HEK293 (cell line): ENCODE measurements around the gene LRP1B.

Experiments
- FEZF1 ChIP-seq: fragments of 450-650 bp; formaldehyde crosslinking; IDR thresholded peaks from 2 replicates; pipeline ENCODE4 v1.5.1; 2016; ENCODE audit warnings: missing biosample characterization, missing genetic modification characterization
- REPIN1 ChIP-seq: fragments of 450-650 bp; formaldehyde crosslinking; IDR thresholded peaks from 2 replicates; pipeline ENCODE4 v1.5.1; 2017; ENCODE audit warnings: missing biosample characterization, missing genetic modification characterization, low read depth
- ZFP3 ChIP-seq: fragments of 450-650 bp; formaldehyde crosslinking; IDR thresholded peaks from 2 replicates; pipeline ENCODE4 v1.5.1; 2016; ENCODE audit warnings: low read depth, missing biosample characterization, missing genetic modification characterization
- ZNF121 ChIP-seq: fragments of 450-650 bp; formaldehyde crosslinking; IDR thresholded peaks from 2 replicates; pipeline ENCODE4 v1.5.1; 2016; ENCODE audit warnings: missing biosample characterization, missing genetic modification characterization
- ZNF704 ChIP-seq: fragments of 450-650 bp; formaldehyde crosslinking; IDR thresholded peaks from 2 replicates; pipeline ENCODE4 v1.5.1; 2016; ENCODE audit warnings: missing biosample characterization, missing genetic modification characterization
- TF ChIP-seq, protein P1 (sequence below): fragments of 450-650 bp; formaldehyde crosslinking; IDR thresholded peaks from 2 replicates; pipeline ENCODE4 v1.5.1; 2016; ENCODE audit warnings: missing biosample characterization, missing genetic modification characterization
- TF ChIP-seq, protein P2 (sequence below): fragments of 450-650 bp; formaldehyde crosslinking; IDR thresholded peaks from 2 replicates; pipeline ENCODE4 v1.5.1; 2016; ENCODE audit warnings: missing biosample characterization, missing genetic modification characterization
- TF ChIP-seq, protein P3 (sequence below): fragments of 450-650 bp; formaldehyde crosslinking; IDR thresholded peaks from 2 replicates; pipeline ENCODE4 v1.5.1; 2016; ENCODE audit warnings: missing biosample characterization, missing genetic modification characterization
- TF ChIP-seq, protein P4 (sequence below): fragments of 450-650 bp; formaldehyde crosslinking; IDR thresholded peaks from 2 replicates; pipeline ENCODE4 v1.5.1; 2017; ENCODE audit warnings: missing biosample characterization, missing genetic modification characterization
- TF ChIP-seq, protein P5 (sequence below): fragments of 450-650 bp; formaldehyde crosslinking; optimal IDR thresholded peaks from 2 replicates; pipeline ENCODE3; 2016; ENCODE audit warnings: missing biosample characterization, mild to moderate bottlenecking, missing genetic modification characterization
- TF ChIP-seq, protein P6 (sequence below): fragments of 450-650 bp; formaldehyde crosslinking; IDR thresholded peaks from 2 replicates; pipeline ENCODE4 v1.5.1; 2017; ENCODE audit warnings: missing biosample characterization, missing genetic modification characterization

GRCh38 chr2:140601801-140602200 lies 1529.0 kb downstream of the LRP1B start:
- TF ChIP-seq, protein P1, sequence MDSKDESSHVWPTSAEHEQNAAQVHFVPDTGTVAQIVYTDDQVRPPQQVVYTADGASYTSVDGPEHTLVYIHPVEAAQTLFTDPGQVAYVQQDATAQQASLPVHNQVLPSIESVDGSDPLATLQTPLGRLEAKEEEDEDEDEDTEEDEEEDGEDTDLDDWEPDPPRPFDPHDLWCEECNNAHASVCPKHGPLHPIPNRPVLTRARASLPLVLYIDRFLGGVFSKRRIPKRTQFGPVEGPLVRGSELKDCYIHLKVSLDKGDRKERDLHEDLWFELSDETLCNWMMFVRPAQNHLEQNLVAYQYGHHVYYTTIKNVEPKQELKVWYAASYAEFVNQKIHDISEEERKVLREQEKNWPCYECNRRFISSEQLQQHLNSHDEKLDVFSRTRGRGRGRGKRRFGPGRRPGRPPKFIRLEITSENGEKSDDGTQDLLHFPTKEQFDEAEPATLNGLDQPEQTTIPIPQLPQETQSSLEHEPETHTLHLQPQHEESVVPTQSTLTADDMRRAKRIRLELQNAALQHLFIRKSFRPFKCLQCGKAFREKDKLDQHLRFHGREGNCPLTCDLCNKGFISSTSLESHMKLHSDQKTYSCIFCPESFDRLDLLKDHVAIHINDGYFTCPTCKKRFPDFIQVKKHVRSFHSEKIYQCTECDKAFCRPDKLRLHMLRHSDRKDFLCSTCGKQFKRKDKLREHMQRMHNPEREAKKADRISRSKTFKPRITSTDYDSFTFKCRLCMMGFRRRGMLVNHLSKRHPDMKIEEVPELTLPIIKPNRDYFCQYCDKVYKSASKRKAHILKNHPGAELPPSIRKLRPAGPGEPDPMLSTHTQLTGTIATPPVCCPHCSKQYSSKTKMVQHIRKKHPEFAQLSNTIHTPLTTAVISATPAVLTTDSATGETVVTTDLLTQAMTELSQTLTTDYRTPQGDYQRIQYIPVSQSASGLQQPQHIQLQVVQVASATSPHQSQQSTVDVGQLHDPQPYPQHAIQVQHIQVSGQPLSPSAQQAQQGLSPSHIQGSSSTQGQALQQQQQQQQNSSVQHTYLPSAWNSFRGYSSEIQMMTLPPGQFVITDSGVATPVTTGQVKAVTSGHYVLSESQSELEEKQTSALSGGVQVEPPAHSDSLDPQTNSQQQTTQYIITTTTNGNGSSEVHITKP (tag by site-specific recombination), result no peak
- TF ChIP-seq, protein P2, sequence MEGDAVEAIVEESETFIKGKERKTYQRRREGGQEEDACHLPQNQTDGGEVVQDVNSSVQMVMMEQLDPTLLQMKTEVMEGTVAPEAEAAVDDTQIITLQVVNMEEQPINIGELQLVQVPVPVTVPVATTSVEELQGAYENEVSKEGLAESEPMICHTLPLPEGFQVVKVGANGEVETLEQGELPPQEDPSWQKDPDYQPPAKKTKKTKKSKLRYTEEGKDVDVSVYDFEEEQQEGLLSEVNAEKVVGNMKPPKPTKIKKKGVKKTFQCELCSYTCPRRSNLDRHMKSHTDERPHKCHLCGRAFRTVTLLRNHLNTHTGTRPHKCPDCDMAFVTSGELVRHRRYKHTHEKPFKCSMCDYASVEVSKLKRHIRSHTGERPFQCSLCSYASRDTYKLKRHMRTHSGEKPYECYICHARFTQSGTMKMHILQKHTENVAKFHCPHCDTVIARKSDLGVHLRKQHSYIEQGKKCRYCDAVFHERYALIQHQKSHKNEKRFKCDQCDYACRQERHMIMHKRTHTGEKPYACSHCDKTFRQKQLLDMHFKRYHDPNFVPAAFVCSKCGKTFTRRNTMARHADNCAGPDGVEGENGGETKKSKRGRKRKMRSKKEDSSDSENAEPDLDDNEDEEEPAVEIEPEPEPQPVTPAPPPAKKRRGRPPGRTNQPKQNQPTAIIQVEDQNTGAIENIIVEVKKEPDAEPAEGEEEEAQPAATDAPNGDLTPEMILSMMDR (tag by site-specific recombination), result no peak
- TF ChIP-seq, protein P3, sequence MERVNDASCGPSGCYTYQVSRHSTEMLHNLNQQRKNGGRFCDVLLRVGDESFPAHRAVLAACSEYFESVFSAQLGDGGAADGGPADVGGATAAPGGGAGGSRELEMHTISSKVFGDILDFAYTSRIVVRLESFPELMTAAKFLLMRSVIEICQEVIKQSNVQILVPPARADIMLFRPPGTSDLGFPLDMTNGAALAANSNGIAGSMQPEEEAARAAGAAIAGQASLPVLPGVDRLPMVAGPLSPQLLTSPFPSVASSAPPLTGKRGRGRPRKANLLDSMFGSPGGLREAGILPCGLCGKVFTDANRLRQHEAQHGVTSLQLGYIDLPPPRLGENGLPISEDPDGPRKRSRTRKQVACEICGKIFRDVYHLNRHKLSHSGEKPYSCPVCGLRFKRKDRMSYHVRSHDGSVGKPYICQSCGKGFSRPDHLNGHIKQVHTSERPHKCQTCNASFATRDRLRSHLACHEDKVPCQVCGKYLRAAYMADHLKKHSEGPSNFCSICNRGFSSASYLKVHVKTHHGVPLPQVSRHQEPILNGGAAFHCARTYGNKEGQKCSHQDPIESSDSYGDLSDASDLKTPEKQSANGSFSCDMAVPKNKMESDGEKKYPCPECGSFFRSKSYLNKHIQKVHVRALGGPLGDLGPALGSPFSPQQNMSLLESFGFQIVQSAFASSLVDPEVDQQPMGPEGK, result no peak
- TF ChIP-seq ZNF121 (tag by site-specific recombination), result no peak
- no peak for TF ChIP-seq ZFP3 (tag by site-specific recombination)
- TF ChIP-seq, protein P4, sequence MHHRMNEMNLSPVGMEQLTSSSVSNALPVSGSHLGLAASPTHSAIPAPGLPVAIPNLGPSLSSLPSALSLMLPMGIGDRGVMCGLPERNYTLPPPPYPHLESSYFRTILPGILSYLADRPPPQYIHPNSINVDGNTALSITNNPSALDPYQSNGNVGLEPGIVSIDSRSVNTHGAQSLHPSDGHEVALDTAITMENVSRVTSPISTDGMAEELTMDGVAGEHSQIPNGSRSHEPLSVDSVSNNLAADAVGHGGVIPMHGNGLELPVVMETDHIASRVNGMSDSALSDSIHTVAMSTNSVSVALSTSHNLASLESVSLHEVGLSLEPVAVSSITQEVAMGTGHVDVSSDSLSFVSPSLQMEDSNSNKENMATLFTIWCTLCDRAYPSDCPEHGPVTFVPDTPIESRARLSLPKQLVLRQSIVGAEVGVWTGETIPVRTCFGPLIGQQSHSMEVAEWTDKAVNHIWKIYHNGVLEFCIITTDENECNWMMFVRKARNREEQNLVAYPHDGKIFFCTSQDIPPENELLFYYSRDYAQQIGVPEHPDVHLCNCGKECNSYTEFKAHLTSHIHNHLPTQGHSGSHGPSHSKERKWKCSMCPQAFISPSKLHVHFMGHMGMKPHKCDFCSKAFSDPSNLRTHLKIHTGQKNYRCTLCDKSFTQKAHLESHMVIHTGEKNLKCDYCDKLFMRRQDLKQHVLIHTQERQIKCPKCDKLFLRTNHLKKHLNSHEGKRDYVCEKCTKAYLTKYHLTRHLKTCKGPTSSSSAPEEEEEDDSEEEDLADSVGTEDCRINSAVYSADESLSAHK (tag by site-specific recombination), result no peak
- TF ChIP-seq FEZF1, result no peak
- TF ChIP-seq, protein P5, sequence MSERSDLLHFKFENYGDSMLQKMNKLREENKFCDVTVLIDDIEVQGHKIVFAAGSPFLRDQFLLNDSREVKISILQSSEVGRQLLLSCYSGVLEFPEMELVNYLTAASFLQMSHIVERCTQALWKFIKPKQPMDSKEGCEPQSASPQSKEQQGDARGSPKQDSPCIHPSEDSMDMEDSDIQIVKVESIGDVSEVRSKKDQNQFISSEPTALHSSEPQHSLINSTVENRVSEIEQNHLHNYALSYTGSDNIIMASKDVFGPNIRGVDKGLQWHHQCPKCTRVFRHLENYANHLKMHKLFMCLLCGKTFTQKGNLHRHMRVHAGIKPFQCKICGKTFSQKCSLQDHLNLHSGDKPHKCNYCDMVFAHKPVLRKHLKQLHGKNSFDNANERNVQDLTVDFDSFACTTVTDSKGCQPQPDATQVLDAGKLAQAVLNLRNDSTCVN (tag by site-specific recombination), result no peak
- TF ChIP-seq REPIN1 (tag by site-specific recombination), result no peak
- TF ChIP-seq, protein P6, sequence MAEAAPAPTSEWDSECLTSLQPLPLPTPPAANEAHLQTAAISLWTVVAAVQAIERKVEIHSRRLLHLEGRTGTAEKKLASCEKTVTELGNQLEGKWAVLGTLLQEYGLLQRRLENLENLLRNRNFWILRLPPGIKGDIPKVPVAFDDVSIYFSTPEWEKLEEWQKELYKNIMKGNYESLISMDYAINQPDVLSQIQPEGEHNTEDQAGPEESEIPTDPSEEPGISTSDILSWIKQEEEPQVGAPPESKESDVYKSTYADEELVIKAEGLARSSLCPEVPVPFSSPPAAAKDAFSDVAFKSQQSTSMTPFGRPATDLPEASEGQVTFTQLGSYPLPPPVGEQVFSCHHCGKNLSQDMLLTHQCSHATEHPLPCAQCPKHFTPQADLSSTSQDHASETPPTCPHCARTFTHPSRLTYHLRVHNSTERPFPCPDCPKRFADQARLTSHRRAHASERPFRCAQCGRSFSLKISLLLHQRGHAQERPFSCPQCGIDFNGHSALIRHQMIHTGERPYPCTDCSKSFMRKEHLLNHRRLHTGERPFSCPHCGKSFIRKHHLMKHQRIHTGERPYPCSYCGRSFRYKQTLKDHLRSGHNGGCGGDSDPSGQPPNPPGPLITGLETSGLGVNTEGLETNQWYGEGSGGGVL (tag by site-specific recombination), result no peak
- TF ChIP-seq ZNF704 (tag by site-specific recombination), result no peak
